Stimulated activated naive CD4-positive, alpha-beta T cell treated with Interleukin-2 at 50 U/mL for 16 hours (primary cell): ENCODE measurements around the gene CALHM1.
"Not testable (repeated sequence)": the region's sequence is repeated elsewhere in the genome, so short reads cannot be mapped to it uniquely, and the experiment has no call there.

Experiments
- DNase-seq: peaks from one replicate; lab custom pipeline; 2025; lab: John Stamatoyannopoulos, UW

Gene CALHM1, protein sequence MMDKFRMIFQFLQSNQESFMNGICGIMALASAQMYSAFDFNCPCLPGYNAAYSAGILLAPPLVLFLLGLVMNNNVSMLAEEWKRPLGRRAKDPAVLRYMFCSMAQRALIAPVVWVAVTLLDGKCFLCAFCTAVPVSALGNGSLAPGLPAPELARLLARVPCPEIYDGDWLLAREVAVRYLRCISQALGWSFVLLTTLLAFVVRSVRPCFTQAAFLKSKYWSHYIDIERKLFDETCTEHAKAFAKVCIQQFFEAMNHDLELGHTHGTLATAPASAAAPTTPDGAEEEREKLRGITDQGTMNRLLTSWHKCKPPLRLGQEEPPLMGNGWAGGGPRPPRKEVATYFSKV

DNA sequence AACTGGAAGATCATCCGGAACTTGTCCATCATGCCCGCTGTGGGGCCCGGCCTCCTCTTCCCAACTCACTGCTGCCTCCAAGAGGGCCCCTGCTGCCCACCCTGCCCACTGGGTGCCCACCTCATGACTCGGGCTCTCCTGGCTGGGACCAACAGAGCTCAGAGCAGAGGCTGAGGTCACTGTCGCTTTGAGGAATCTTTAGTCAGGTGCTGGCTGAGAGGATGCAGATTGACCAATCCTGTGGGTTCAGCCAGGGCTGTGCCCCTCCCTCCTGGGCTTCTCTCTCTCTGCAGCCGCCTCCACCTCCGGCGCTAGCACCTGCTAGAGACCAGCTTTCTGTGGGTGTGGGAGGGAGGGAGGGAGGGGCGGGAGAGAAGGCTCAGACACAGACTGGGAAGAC, at the start of gene CALHM1:
Gene CALHM1, minus strand, starts transcription at position 181 of the 400 bp plus-strand sequence. Its CDS starts 149 bp downstream, at position 32.
- no peak for DNase-seq

DNA sequence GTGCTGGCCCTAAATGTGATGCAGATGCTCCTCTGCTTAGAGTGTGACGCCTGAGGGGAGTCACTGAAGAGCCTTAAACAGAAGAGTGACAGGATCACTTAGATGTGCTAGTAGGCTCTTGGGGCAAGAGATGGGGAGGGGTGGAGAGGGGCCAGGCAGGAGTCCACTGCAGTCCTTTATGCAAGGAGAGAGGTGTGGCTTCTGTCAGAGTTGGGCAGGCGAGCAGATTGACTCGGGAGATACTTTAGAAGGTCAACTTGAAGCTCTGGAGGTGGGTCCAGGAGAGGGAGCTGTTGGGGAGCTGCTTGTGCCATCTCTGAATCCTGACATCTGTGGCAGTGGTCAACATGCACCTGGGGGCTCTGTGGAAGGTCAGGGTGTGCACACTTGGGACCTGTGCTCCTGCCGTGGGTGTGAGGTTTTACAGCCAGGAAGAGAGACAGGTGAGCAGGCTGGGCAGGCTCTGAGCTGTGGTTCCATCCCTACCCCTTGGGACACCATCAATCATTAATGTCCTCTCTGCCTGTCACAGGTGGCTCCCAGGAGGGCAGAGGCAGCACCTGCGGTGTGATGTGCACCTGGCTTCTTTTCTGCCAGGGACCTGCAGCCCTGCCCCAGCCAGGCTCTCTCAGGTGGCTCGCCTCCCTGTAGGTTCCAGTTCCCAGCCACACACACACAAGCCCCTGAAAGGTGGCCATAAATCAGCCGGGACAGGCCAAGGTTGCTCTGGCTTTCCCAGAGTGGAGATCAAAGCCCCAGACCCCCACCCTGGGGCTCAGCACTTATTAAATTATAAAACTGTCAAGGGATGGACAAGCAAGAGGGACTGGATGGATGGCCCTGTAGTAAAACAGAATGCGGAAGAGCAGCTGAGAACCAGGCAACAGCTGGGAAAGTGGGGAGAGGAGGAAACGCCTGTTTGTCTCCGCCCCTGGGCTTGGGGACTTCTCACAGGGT, 48.8 kb upstream of the CALHM1 start:
- DNase-seq: no peak

DNA sequence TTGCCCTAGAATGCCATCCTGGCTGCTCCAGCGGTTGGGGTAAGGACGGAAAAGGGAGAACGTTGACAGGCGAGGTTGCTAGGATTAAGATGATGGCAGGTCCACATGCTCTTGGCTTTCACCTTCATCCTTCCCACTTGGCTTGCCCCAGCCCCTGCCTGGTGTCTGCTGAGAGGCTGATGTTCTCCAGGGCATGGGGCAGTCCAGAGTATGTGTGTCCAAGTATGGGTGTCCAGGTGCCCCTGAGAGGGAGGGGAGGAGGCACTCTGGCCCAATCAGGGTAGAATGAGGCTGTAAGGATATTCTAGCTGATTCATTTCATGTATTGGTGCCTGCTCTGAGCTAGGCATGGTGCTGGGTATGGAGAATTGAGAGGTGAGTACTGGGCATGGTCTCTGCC, 47.4 kb upstream of the CALHM1 start:
- no peak for DNase-seq

DNA sequence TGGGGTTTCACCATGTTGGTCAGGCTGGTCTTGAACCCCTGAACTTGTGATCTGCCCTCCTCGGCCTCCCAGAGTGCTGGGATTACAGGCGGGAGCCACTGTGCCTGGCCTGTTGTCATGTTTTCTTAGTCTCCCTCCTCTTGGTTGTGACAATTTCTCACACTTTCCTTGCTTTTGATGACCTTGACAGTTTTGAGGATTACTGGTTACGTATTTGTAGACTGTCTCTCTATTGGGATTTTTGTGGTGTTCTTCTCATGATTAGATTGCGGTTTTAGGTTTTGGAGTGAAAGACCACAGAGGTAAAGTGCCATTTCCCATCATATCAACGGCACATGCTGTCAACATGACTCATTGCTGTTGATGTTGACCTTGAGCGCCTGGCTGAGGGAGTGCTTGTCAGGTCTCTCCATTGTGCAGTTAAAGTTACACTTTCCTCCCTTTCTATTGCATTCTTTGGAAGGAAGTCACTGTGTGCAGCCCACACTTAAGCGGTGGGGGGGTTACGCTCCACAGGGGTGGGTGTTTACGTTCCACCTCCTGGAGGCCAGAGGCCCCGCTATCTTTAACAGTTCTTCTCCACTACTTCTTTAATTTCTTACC, 45.6 kb upstream of the CALHM1 start:
- DNase-seq: peak; percentile 28

DNA sequence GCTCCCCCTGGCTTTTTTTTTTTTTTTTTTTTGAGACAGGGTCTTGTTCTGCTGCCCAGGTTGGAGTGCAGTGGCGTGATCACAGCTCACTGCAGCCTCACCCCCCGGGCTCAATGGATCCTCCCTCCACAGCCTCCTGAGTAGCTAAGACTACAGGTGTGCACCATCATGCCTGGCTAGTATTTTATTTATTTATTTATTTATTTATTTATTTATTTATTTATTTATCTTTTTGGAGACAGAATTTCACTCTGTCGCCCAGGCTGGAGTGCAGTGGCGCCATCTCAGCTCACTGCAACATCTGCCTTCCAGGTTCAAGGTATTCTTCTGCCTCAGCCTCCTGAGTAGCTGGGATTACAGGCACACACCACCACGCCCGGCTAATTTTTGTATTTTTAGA, 45.1 kb upstream of the CALHM1 start:
- DNase-seq: not testable (repeated sequence)

DNA sequence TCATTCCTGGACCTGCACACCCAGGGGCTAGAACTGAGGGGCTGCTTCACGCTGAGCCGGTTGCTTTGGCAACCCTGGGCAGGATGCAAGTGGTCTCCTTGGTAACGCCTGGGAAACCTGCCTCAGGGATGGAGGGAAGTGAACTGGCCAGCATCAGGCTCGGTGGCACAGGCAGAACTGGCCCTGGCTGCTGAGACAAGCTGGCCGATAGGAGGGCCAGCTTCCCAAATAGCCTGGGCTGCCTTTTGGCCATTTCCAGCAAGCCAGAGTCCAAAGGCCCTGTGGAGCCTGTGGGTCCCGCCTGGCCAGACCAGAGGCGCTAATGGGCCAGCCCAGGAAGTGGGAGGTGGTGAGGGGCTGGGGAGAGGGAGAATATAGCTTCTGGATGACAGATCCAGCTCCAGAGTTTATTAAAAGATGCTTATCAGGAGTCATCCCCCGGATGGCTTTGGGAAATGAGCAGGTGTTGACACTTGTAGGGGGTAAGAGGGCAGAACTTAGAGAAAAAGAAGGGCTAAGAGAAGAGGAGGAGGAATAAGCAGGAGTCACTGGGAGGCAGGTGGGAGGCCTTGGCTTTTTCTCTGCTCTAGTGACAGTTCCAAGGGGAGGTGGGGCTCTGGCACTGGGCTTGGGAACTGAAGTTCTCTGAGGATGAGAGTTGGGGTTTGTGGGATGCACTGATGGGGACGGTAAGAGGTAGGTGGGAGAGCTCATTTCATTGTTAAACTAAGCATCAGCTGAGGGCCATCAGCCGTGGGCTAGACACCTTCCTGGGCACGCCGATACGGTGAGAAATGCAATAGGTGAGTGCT, 44.4 kb upstream of the CALHM1 start:
- DNase-seq: no peak

DNA sequence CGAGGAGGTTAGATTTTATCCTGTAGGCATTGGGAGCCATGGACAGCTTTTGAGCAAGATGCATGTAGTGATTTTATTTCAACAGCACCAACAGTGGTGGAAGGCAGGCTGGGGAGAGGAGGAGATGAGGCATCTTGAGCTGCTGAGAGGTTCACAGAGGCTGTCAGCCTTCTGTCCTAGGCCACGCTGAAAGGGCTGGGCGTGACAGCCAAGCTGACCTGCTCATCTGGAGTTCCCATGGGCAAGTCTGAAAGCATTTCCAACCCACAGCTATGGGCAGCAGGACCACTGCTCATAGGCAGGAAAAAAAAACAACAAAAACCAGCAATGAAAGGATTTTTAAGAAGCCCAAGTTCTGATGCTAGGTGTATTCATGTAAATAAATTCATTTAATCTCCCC, 42.5 kb upstream of the CALHM1 start:
- DNase-seq: no peak

DNA sequence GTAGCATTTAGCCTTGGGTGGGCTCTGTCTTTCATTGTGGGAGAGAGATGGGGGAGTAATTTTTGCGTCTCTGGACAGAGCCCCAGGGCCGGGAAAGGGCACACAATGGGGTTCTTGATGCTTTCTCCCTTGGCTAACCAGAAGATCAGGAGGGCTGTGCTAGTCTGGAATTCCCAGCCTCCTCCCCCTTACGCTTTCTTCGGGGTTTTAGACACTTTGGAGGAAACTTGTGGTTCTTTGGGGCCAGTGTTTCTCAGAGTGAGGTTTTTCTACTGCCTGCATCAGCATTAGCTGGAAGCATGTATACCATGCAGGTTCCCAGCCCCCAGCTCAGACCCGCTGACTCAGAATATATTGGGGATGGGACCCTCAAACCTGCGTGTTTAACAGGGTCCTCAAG, 41.8 kb upstream of the CALHM1 start:
- no peak for DNase-seq

DNA sequence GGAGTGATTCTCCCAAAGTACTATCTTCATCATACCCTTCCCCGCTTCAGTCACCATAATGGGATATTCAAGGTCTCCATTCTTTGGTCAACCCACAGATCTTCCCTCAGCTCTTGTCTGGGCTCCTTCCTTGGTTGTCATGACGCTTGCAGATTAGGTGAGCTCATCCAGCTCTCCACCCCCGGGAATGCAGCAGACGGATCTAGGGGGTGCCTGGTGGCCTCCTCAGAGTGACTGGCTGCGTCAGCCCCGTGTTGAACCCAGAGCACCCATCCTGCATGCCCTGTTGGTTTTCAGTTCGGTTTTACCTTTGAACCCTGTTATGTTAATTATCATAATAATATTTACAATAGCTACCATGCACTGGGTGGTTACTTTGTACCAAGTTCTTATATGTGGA, 41.2 kb upstream of the CALHM1 start:
- no peak for DNase-seq

DNA sequence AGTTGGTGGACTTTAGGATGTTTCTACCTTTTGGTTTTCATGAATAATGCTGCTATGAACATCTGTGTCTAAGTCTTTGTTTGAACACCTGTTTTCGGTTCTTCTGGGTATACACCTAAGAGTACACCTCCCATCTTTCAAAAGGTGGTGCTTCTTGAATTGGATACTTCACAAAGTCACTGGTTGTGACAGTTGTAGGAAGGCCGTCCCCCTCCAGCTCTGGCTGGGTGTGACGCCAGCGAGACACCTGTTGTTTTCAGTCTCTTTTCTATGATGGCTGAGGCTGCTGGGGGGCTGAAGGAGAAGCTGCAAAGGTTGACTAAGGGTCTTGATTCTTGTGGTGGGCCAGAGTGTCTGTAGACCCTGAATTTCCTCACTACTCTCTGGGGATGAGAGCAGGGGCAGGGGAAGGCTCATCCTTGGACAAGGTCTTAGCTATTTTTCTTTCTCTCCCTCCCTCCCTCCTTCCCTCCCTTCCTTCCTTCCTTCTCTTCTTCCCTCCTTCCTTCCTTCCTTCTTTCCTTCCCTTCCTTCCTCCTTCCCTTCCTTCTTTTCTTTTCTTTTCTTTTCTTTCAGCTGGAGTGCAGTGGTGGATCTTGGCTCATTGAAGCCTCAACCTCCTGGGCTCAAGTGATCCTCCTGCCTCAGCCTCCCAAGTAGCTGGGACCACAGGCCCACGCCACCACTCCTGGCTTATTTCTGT, 40.4 kb upstream of the CALHM1 start:
- no peak for DNase-seq

DNA sequence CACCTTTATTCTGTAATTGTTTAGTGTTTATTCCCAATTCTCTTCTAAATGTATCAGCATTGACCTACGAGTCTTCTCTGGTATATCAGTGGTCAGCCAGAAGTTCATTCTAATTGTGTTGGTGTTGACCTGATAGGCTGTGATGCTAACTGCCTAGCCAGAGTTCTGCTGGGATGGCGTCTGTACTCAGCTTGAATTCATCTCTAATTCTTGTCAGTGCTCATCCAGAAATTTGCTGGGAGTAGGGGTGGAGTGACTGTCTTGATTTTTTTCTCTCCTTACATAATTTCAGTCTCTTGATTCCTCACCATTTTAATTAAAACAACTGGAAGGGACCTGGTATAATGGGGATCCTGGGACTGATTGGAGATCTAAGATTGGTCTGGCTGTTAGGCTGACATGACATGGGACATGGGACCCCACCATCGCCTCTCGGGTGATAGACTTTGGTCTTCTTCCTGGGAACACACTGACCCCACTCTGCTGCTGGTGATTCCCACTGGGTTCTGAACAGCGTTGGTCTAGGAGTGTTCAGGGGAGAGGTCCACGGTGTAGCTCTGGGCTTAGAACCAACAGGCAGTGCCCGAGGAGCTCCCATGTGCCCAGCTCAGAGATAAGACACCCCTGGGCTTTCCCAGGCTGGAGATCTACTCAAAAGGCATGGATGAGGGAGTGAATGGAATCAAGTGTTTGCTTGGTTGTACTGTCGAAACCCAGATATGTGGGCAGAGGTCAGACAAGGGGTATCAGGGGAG, 38.6 kb upstream of the CALHM1 start:
- no peak for DNase-seq

DNA sequence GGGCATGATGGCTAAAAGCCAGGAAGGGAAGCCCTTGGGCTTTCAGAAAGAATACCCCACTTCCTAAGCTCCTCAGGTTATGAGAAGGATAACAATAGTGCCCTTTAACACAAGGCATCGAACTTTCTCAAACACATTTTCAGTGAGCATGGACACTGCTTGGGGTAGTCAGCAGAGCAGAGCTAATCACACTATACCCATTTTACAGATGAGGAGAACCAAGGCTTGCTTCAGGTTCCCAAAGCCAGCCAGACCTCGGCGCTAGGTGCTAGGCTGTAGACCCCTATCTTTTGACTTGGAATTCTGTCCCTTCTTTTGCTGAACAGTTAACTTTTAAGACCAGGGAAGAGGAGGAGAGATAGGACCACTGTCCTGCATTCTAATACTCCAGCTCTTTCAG, 36.6 kb upstream of the CALHM1 start:
- DNase-seq: no peak

DNA sequence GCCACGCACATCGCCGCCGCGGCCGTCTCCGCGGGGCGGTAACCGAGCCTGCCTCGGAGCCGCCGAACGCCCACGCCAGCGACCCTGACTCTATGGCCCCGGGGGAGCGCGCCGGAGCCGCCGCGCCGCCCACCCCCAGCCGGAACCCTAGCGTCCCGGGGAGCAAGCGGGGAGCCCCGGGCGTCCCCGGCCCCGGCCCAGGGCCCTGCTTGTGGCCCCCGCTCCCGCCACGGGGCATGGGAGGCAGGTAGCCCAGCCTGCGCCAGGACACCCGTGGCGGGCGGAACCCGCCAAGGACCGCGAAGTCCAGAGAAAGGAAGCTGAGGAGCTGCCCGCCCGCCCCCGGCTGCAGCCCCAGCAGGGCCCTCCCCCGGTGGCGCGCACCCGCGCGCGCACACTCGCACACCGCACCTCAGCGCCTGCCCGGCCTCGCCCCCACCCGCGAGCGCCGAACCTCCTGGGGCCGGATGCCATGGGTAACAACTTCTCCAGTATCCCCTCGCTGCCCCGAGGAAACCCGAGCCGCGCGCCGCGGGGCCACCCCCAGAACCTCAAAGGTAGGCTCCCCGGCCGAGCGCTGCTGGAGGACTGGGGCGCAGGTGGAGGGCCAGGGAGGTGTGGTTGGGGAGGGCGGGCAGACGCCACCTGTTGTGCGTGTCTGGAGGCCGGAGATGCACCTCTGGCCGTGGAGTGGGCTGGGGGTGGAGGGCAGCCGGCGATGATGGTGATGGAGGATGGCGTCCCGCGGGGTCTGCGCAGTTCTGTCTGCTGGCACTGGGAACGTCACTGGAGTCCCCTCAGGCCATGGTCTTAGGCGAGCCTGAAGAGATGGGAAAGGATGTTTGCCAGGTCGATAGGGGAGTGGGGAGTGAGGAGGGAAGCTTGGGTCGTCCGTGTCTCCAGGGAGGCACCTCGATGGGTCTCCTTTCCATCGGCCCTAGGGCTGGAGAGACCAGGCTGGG, 35.5 kb upstream of the CALHM1 start:
- peak; percentile 6 for DNase-seq

DNA sequence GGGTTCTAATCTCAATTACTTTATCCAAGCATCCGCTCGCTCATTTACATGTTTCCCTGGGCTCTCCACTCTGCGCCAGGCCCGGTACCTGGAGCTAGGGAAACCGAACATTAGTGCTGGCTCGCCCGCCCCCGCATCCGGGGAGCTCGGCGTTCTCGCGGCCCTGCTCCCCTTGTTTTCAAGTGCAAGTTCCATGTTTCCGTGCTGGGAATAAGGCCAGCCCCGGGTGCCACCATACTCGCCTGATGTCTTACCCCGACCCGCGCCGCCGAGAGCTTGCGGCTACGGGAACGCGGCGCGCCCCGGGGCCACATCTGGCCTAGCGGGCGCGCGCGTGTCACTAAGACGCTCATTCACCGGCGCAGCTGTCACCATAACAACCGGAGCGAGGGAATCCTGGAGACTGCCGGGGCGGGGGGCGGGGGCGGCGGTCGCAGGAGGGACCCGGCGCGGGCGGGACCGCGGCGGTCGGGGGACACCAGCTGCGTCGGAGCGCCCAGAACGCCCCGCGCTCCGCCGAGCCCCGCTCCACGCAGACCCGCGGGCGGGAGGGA, 34.7 kb upstream of the CALHM1 start, which contains the start of gene NEURL1:
Gene NEURL1, plus strand, starts transcription at position 344 of the 554 bp plus-strand sequence. CDS start 683 bp downstream, outside the sequence.
- peak; percentile 8 for DNase-seq

DNA sequence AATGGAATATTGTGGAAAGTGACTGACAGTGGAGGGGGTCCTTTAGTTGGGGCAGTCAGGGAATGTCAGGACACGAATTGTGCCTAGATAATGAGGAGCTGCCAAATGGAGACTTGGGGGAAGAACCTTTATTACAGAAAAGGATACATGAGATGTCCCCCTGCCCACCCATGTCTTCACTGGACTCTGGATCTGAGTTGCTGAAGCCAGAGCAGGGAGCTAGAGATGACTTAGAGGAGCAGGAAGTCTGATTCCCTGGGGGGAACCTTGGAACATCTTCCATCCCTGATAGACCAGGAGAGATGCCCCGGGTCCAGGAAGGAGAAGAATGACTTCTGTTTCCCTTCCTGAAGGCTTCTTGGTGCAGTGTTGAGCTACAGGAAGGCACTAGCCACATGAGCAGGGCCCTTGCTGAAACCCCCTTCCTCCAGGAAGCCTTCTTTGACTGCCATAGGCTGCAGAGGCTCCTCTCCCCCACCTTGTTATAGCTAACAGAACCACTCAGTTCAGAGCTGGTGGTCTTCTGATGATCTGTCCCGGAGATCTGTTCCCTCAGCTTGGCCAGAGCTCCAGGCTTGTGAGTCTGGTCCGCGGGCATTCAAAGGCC, 34.1 kb upstream of the CALHM1 start:
- no peak for DNase-seq

DNA sequence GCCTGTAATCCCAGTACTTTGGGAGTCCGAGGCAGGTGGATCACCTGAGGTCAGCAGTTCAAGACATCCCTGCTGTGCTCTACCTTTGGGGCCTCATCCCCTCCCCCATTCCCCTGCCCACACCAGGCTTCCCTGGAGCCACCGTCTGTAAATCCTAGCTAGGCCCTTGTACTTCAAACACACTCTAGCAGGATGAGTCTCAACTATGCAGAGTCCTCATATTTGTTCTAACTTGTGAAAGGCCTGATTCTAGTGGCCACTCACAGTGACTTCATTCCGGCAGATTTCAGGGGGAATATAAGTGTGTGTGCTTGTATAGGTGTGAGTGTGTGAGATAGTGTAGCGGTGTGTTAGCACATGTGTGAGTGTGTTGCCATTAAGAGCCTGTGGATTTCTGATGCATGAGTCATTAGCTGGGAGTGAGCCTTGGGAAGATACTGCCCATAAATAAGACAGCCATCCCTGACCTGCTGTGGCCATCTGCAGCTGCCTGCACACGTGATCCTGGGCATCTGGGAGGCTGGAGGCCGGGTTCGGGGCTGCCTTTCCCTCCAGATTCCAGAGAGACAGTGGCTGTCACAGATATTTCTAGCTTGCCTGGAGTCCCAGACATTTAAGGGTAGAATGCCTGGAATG, 33.1 kb upstream of the CALHM1 start:
- no peak for DNase-seq

DNA sequence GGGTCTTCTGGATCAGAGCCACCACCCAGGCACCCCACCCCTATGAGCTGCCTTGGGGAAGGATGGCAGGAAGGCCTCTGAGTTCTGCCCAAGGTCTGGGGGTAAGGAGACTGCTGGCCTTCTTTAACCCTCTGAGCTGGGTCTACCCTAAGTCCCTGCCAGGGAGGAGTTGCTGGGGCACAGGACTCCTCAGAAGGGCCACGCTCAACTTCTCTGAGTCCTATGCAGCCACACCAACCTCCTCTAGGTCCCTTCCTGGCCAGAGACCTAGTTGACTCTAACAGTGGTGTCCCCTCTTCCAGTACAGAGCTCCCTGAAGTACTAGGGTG, 32.2 kb upstream of the CALHM1 start:
- DNase-seq: no peak

DNA sequence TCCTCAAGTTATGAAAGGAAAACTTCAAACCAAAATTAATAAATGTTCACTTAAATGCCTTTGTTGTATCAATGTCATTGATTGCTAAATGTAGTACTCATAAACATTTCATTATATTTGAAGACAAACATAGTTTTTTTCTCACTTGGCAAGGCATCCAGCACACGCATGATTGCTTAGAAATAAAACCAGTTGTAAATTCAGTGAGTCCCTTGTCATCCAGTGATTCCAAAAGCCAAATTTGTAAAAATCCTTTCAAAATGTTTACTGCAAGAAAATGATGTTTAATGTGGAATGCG, 28.7 kb upstream of the CALHM1 start:
- no peak for DNase-seq
